Epithelial cell of proximal tubule (primary cell): ENCODE data around the gene PCSK5. TPM values are rescaled to one million over a fixed set of nuclear protein-coding genes. Genes with fewer than 3 reads are reported as not detected.

Experiments used
- DNase-seq: peaks from one replicate; pipeline ENCODE4 v3.0.0-alpha.2; 2011; ENCODE audit warnings: low read depth
- H3K4me3 ChIP-seq: 2 replicates; pipeline ENCODE4 v1.5.1; 2011; ENCODE audit warnings: low read depth, mild to moderate bottlenecking, low read length
- total RNA-seq: library from RNA; depleted of rRNA; stranded (reverse); fragments of >200 nt; gene quantifications from 2 replicates; pipeline ENCODE4 v1.2.3, GENCODE V29; 2015
- TF ChIP-seq, protein P1 (sequence below): conservative IDR thresholded peaks from 2 replicates; pipeline ENCODE4 v1.5.1; 2012; ENCODE audit warnings: low read depth, mild to moderate bottlenecking, low read length

PCSK5 gene
- total RNA-seq, 1 donor from 2014 or later = 23.2 TPM

DNA sequence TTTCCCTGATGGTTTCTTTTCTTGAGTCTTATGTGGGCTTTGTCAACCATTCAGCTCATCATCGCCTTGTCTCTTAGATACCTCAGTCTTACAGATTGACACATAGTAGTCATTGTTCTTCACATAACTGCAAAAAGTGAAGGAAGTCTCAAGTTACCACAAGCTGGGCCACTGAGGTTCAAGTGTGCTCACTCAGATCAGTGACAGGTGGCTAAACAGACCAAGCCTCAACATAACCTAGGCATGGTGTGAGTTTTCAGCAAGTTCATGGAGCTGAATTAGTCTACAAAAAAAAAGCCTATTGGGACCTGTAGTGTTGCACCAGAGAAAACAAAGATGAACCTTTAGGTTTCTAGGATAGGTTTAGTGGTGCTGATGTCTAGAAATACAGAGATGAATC, 445.6 kb downstream of the PCSK5 start:
- no peak overlapping the region for H3K4me3 ChIP-seq
- DNase-seq = no peak
- TF ChIP-seq, protein P1, sequence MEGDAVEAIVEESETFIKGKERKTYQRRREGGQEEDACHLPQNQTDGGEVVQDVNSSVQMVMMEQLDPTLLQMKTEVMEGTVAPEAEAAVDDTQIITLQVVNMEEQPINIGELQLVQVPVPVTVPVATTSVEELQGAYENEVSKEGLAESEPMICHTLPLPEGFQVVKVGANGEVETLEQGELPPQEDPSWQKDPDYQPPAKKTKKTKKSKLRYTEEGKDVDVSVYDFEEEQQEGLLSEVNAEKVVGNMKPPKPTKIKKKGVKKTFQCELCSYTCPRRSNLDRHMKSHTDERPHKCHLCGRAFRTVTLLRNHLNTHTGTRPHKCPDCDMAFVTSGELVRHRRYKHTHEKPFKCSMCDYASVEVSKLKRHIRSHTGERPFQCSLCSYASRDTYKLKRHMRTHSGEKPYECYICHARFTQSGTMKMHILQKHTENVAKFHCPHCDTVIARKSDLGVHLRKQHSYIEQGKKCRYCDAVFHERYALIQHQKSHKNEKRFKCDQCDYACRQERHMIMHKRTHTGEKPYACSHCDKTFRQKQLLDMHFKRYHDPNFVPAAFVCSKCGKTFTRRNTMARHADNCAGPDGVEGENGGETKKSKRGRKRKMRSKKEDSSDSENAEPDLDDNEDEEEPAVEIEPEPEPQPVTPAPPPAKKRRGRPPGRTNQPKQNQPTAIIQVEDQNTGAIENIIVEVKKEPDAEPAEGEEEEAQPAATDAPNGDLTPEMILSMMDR = no peak

DNA sequence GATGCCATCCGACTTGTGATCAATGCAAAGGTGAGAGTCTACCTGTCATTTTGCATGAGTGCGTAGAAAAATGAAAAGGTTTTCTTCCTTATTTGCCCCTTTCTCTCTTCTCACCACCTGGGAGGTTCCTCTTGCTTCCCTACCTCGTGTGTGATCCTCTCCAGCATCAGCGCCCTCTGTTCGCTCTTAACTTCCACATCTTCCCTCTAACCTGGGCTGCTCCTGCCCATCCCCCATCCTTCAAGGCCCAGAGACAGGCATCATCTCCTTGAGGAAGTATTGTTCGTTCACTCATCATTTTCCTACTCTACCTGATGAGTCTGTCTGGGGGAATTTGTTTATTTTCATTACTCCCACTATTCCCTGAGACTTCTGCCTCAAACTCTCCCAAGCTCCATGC, 447.9 kb downstream of the PCSK5 start:
- no peak for DNase-seq
- TF ChIP-seq, protein P1 = no peak
- no peak overlapping the region for H3K4me3 ChIP-seq

DNA sequence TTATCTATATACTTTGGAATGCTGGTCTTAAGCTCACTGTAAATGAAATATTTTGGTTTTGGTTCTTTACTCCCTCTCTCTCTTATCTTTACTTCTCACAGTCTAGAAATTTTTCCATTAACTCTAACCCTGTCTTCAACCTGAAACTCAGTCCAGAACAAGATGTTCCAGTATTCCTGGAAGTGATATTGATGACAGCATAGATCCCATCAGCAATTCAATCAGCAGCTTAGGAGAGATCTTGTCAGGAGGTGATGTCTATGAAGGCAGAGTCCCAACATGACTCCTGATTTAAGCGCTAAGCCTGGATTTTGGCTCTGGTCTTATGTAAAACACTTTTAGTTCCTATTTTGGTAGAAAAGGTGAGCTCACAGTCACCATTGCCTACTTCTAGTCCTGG, 451.1 kb downstream of the PCSK5 start:
- TF ChIP-seq, protein P1 = no peak
- DNase-seq = no peak
- no peak overlapping the region for H3K4me3 ChIP-seq

DNA sequence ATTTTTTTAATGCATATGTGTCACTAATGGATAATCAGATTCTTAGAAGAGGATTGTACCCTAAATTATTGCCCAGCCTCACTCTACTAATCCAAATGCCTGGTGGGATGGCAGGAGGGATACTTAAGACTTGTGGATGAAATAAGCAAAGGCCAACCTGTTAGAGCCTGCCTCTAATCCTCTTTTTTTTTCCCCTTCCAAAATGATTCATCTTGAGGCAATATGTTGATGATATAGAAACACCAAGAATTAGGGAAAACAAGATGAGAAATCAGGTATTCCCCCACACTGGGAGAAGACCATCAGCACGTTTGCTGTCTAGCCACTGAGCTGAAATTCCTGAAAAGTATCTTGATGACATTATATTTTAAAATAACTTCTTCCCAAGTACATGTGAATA, 451.7 kb downstream of the PCSK5 start:
- TF ChIP-seq, protein P1 = no peak
- DNase-seq = no peak
- no peak overlapping the region for H3K4me3 ChIP-seq

DNA sequence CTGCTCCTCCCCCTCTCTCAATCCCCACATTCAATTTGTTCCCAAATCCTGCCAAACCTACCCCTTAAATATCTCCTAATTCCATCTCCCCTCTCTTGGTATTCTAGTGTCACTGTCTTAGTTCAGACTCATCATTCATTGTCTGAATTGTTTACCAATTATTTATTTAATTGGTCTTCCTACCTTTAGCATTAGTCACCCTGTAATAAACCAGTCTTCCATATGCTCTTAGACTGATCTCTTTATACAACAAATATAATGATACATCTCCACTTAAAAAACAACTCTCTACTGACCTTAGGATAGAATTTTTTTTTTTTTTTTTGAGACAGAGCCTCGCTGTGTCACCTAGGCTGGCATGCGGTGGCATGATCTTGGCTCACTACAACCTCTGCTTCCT, 452.4 kb downstream of the PCSK5 start:
- no peak for DNase-seq
- TF ChIP-seq, protein P1 = no peak
- no peak overlapping the region for H3K4me3 ChIP-seq

DNA sequence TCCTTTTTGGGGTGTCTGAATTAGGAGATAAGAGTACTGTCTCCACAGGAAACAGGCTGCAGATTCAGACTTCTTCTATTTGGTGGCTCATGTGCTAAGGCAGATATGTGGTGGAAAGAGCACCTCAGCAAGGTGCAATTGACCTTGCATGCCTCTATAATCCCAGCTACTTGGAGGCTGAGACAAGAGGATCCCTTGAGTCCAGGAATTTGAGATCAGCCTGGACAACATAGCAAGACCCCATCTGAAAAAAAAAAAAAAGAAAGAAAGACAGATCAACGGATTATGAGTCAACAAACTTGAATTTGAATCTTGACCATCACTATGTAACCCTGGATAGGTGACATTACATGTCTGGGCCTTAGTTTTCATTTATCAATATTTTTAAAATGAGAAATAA, 459.4 kb downstream of the PCSK5 start:
- DNase-seq = no peak
- TF ChIP-seq, protein P1 = no peak

DNA sequence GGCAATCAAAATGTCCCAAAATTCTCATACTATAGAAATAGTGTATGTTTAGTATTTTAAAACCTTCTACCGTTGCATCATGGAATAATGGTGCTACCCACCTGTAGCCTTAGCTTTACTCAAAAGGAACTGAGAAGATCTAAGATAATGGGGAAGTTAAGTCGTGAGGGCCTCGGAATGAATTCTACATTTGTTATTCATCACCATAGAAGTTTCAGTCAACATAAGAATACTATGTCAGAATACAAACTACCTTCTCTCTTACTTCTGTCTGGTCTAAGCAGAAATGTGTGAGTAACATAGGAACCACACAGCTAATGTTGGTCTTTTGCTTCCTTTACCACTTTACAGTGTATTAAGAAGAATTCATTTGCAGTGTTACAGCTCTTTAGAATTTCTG, 460.5 kb downstream of the PCSK5 start:
- DNase-seq = no peak
- TF ChIP-seq, protein P1 = no peak
- no peak overlapping the region for H3K4me3 ChIP-seq

More for the DNA sequence above, 459.4 kb downstream of the PCSK5 start:
- H3K4me3 ChIP-seq = no peak overlapping the region
